ENCODE measurements around the gene HOXC6.

HOXC6 gene

GRCh38 chr12:54014377-54015017 lies 13.7 kb upstream of the HOXC6 start:
- Histone ChIP-seq H3K4me1 (ENCODE audit: insufficient read depth, low read length) (peaks cover 11% of the 10 kb centered on the region), H3K9me3 (ENCODE audit: low read length) (no peaks in the 10 kb centered on the region), H3K27me3 (ENCODE audit: control insufficient read depth in 1 of 2, insufficient read depth in 2 of 2, low read length in 2 of 2) (peaks cover 47 to 87% of the 10 kb centered on the region in 2 donors), H3K4me3 (ENCODE audit: low read depth in 1 of 2, low read length in 2 of 2) (no peak overlapping the region), H3K36me3 (ENCODE audit: insufficient read depth, low read length) (no peaks in the 10 kb centered on the region), H3K9ac (ENCODE audit: low read length) (no peak overlapping the region), H3K27ac (ENCODE audit: low read depth, low read length) (no peak overlapping the region)

- Histone ChIP-seq H3K9ac (ENCODE audit: low read length) (no peak overlapping the region), H3K9me3 (ENCODE audit: low read length) (no peaks in the 10 kb centered on the region), H3K36me3 (ENCODE audit: insufficient read depth, low read length) (no peaks in the 10 kb centered on the region), H3K27me3 (ENCODE audit: control insufficient read depth in 1 of 2, insufficient read depth in 2 of 2, low read length in 2 of 2) (peaks cover 40 to 87% of the 10 kb centered on the region in 2 donors), H3K4me3 (ENCODE audit: low read depth in 1 of 2, low read length in 2 of 2) (no peak overlapping the region), H3K4me1 (ENCODE audit: insufficient read depth, low read length) (peaks cover 13% of the 10 kb centered on the region), H3K27ac (ENCODE audit: low read depth, low read length) (no peak overlapping the region)
Observed at GRCh38 chr12:54015018-54015931, 13.0 kb upstream of the HOXC6 start.

DNA sequence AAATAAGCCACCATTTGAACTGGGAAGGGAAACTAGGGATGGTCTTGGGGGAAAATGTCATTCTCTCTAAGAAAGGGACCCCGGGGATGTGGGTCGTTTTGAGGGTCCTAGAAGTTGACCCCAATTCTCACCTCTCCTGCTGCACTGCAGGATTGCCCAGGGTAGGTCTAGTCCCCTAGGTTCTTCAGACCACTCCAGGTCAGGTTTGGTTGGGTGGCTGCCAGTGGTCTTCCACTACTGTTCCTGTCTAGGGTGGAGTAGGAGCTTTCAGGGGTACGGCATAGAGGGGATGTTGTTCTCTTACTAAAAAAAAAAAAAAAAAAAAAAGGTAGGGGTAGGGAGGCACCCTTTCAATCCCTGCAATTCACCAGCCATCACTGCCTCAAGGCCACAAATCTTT lies 12.2 kb upstream of the HOXC6 start:
- H3K4me3 ChIP-seq (ENCODE audit: low read depth in 1 of 2, low read length in 2 of 2) = no peak overlapping the region
- peaks cover 38 to 87% of the 10 kb centered on the region in 2 donors for H3K27me3 ChIP-seq (ENCODE audit: control insufficient read depth in 1 of 2, insufficient read depth in 2 of 2, low read length in 2 of 2)
- no peak overlapping the region for H3K9ac ChIP-seq (ENCODE audit: low read length)
- H3K4me1 ChIP-seq (ENCODE audit: insufficient read depth, low read length) = peaks cover 13% of the 10 kb centered on the region
- H3K9me3 ChIP-seq (ENCODE audit: low read length) = no peaks in the 10 kb centered on the region
- H3K36me3 ChIP-seq (ENCODE audit: insufficient read depth, low read length) = no peaks in the 10 kb centered on the region
- no peak overlapping the region for H3K27ac ChIP-seq (ENCODE audit: low read depth, low read length)

DNA sequence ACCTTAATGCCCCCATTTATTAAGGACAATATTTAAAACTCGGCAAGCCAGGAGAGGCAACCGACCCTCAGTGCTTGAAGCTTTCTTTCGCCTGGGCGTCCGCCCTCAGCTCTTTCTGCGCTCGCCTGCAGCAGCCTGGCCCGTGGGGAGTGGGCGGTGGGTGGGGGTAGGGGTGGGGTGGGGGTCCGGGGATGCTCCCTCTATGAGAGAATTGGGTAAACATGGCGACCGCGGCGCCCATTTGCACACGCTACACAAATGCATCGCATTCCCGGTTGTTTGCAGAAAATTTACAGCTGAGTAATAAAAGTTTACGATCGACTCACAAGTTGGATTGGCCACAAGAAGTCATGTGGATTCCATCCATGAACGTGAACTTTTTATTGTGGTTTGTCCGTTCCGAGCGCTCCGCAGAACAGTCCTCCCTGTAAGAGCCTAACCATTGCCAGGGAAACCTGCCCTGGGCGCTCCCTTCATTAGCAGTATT lies 11.7 kb upstream of the HOXC6 start:
- Histone ChIP-seq H3K9ac (ENCODE audit: low read length) (no peak overlapping the region), H3K27me3 (ENCODE audit: control insufficient read depth in 1 of 2, insufficient read depth in 2 of 2, low read length in 2 of 2) (peaks cover 34 to 89% of the 10 kb centered on the region in 2 donors), H3K36me3 (ENCODE audit: insufficient read depth, low read length) (no peaks in the 10 kb centered on the region), H3K4me1 (ENCODE audit: insufficient read depth, low read length) (peaks cover 13% of the 10 kb centered on the region), H3K27ac (ENCODE audit: low read depth, low read length) (no peak overlapping the region), H3K4me3 (ENCODE audit: low read depth in 1 of 2, low read length in 2 of 2) (no peak overlapping the region), H3K9me3 (ENCODE audit: low read length) (no peaks in the 10 kb centered on the region)

DNA sequence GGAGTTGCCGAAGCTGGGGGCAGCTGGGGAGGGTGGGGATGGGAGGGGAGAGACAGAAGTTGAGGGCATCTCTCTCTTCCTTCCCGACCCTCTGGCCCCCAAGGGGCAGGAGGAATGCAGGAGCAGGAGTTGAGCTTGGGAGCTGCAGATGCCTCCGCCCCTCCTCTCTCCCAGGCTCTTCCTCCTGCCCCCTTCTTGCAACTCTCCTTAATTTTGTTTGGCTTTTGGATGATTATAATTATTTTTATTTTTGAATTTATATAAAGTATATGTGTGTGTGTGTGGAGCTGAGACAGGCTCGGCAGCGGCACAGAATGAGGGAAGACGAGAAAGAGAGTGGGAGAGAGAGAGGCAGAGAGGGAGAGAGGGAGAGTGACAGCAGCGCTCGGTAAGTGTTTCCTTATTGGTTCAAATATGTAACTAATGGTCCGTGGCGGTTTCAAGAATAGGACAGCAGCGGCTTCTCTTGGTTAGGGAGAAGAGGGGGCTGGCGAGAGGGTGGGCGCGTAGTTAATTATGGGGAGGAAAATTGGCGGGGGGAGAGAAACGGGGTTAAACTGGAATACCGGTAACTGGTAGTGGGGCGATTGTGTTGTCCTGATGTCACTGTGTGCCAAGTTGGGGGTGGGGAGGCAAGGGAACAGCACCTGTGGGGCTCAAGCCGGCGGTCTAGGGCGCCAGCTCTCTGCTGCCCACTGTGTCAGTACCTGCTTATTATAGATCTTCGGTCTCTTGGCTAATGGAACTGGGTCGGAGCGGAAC lies 11.0 kb upstream of the HOXC6 start:
- Histone ChIP-seq H3K9me3 (ENCODE audit: low read length) (no peaks in the 10 kb centered on the region), H3K36me3 (ENCODE audit: insufficient read depth, low read length) (no peaks in the 10 kb centered on the region), H3K4me1 (ENCODE audit: insufficient read depth, low read length) (peaks cover 13% of the 10 kb centered on the region), H3K27me3 (ENCODE audit: control insufficient read depth in 1 of 2, insufficient read depth in 2 of 2, low read length in 2 of 2) (peaks cover 32 to 91% of the 10 kb centered on the region in 2 donors), H3K4me3 (ENCODE audit: low read depth in 1 of 2, low read length in 2 of 2) (peak overlapping the region; percentile 69 to 82), H3K27ac (ENCODE audit: low read depth, low read length) (peak overlapping the region; percentile 51), H3K9ac (ENCODE audit: low read length) (peak overlapping the region; percentile 4)

GRCh38 chr12:54017878-54018467 lies 10.3 kb upstream of the HOXC6 start:
- no peaks in the 10 kb centered on the region for H3K36me3 ChIP-seq (ENCODE audit: insufficient read depth, low read length)
- peaks cover 13% of the 10 kb centered on the region for H3K4me1 ChIP-seq (ENCODE audit: insufficient read depth, low read length)
- peak overlapping the region; percentile 69 to 82 for H3K4me3 ChIP-seq (ENCODE audit: low read depth in 1 of 2, low read length in 2 of 2)
- peak overlapping the region; percentile 51 for H3K27ac ChIP-seq (ENCODE audit: low read depth, low read length)
- peak overlapping the region; percentile 4 for H3K9ac ChIP-seq (ENCODE audit: low read length)
- H3K27me3 ChIP-seq (ENCODE audit: control insufficient read depth in 1 of 2, insufficient read depth in 2 of 2, low read length in 2 of 2) = peaks cover 32 to 92% of the 10 kb centered on the region in 2 donors
- no peaks in the 10 kb centered on the region for H3K9me3 ChIP-seq (ENCODE audit: low read length)

- peak overlapping the region; percentile 51 for H3K27ac ChIP-seq (ENCODE audit: low read depth, low read length)
- no peaks in the 10 kb centered on the region for H3K36me3 ChIP-seq (ENCODE audit: insufficient read depth, low read length)
- H3K9ac ChIP-seq (ENCODE audit: low read length) = peak overlapping the region; percentile 4
- no peaks in the 10 kb centered on the region for H3K9me3 ChIP-seq (ENCODE audit: low read length)
- H3K4me1 ChIP-seq (ENCODE audit: insufficient read depth, low read length) = peaks cover 13% of the 10 kb centered on the region
- H3K27me3 ChIP-seq (ENCODE audit: control insufficient read depth in 1 of 2, insufficient read depth in 2 of 2, low read length in 2 of 2) = peaks cover 27 to 90% of the 10 kb centered on the region in 2 donors
- peak overlapping the region; percentile 69 to 82 for H3K4me3 ChIP-seq (ENCODE audit: low read depth in 1 of 2, low read length in 2 of 2)
Observed at GRCh38 chr12:54018468-54018984, 9.7 kb upstream of the HOXC6 start.

- peaks cover 13% of the 10 kb centered on the region for H3K4me1 ChIP-seq (ENCODE audit: insufficient read depth, low read length)
- peaks cover 21 to 90% of the 10 kb centered on the region in 2 donors for H3K27me3 ChIP-seq (ENCODE audit: control insufficient read depth in 1 of 2, insufficient read depth in 2 of 2, low read length in 2 of 2)
- no peaks in the 10 kb centered on the region for H3K36me3 ChIP-seq (ENCODE audit: insufficient read depth, low read length)
- H3K9me3 ChIP-seq (ENCODE audit: low read length) = no peaks in the 10 kb centered on the region
- H3K27ac ChIP-seq (ENCODE audit: low read depth, low read length) = no peak overlapping the region
- peak overlapping the region in 1 of 2 donors; percentile 23 for H3K4me3 ChIP-seq (ENCODE audit: low read depth in 1 of 2, low read length in 2 of 2)
- H3K9ac ChIP-seq (ENCODE audit: low read length) = no peak overlapping the region
Observed at GRCh38 chr12:54019091-54019811, 9.0 kb upstream of the HOXC6 start.

- H3K9ac ChIP-seq (ENCODE audit: low read length) = no peak overlapping the region
- no peak overlapping the region for H3K27ac ChIP-seq (ENCODE audit: low read depth, low read length)
- peak overlapping the region in 1 of 2 donors; percentile 23 for H3K4me3 ChIP-seq (ENCODE audit: low read depth in 1 of 2, low read length in 2 of 2)
Observed at GRCh38 chr12:54019924-54020590, 8.2 kb upstream of the HOXC6 start.

More at GRCh38 chr12:54019924-54020590, 8.2 kb upstream of the HOXC6 start:
- Histone ChIP-seq H3K36me3 (ENCODE audit: insufficient read depth, low read length) (no peaks in the 10 kb centered on the region), H3K27me3 (ENCODE audit: control insufficient read depth in 1 of 2, insufficient read depth in 2 of 2, low read length in 2 of 2) (peaks cover 13 to 90% of the 10 kb centered on the region in 2 donors), H3K4me1 (ENCODE audit: insufficient read depth, low read length) (peaks cover 13% of the 10 kb centered on the region), H3K9me3 (ENCODE audit: low read length) (no peaks in the 10 kb centered on the region)
